Astrocyte (in vitro differentiated cells and primary cell): ENCODE measurements around the gene STRIP1.

Experiments used
- CTCF ChIP-seq: IDR thresholded peaks from 2 replicates; pipeline ENCODE4 v1.5.1; 2011; ENCODE audit warnings: low read depth, mild to moderate bottlenecking, inconsistent platforms, low read length, moderate library complexity; ENCODE audit not compliant: insufficient read depth
- EZH2 ChIP-seq: IDR thresholded peaks from 2 replicates; pipeline ENCODE4 v1.6.1; 2012; ENCODE audit warnings: mild to moderate bottlenecking, low read length, inconsistent platforms; ENCODE audit not compliant: insufficient read depth

- TF ChIP-seq EZH2 (no peak), CTCF (no peak)
Observed at GRCh38 chr1:110003747-110004428, 30.5 kb upstream of the STRIP1 start.
